Mesenchymal stem cell (in vitro differentiated cells and primary cell): ENCODE results near the gene MRPL51.

Experiments
- DNase-seq: peaks from one replicate; pipeline ENCODE4 v3.0.0-alpha.2; 2013
- H2AFZ ChIP-seq: one replicate; pipeline ENCODE4 v1.6.1; 2013; ENCODE audit warnings: low read depth, mild to moderate bottlenecking, control low read depth, inconsistent platforms, low read length, moderate library complexity
- H2AK5ac ChIP-seq: 2 replicates; pipeline ENCODE4 v1.6.1; 2013; ENCODE audit warnings: low read length, moderate library complexity, mild to moderate bottlenecking, inconsistent platforms; ENCODE audit not compliant: severe bottlenecking
- H2BK120ac ChIP-seq: one replicate; pipeline ENCODE4 v1.6.1; 2013; ENCODE audit warnings: low read depth, mild to moderate bottlenecking, inconsistent platforms, low read length, moderate library complexity
- H2BK12ac ChIP-seq, 2 experiments: one replicate each; pipeline ENCODE4 v1.6.1; 2013; ENCODE audit warnings: inconsistent platforms in 2 of 2, low read length in 2 of 2, mild to moderate bottlenecking in 2 of 2, moderate library complexity in 2 of 2, control low read depth in 1 of 2
- H2BK15ac ChIP-seq: one replicate; pipeline ENCODE4 v1.6.1; 2013; ENCODE audit warnings: mild to moderate bottlenecking, low read depth, inconsistent platforms; ENCODE audit not compliant: poor library complexity, severe bottlenecking
- H2BK5ac ChIP-seq: 2 replicates; pipeline ENCODE4 v1.6.1; 2013; ENCODE audit warnings: low read depth, mild to moderate bottlenecking, low read length, control low read depth, inconsistent platforms; ENCODE audit not compliant: poor library complexity, severe bottlenecking
- H3K14ac ChIP-seq, 2 experiments: one replicate each; pipeline ENCODE4 v1.6.1; 2013; ENCODE audit warnings: inconsistent platforms in 2 of 2, low read length in 2 of 2, control low read depth in 1 of 2, mild to moderate bottlenecking in 1 of 2, moderate library complexity in 1 of 2
- H3K18ac ChIP-seq, 2 experiments: one replicate each; pipeline ENCODE4 v1.6.1; 2013; ENCODE audit warnings: inconsistent platforms in 2 of 2, low read length in 2 of 2, control low read depth in 1 of 2, low read depth in 1 of 2, mild to moderate bottlenecking in 1 of 2
- H3K23ac ChIP-seq, 2 experiments: one replicate each; pipeline ENCODE4 v1.6.1; 2013; ENCODE audit warnings: inconsistent platforms in 2 of 2, low read length in 2 of 2, mild to moderate bottlenecking in 2 of 2, moderate library complexity in 2 of 2, control low read depth in 1 of 2
- H3K27ac ChIP-seq: 2 replicates; pipeline ENCODE4 v1.5.1; 2013; ENCODE audit warnings: mild to moderate bottlenecking, moderate library complexity, low read length, control low read depth, inconsistent platforms; ENCODE audit not compliant: poor library complexity, severe bottlenecking
- H3K27me3 ChIP-seq, 2 experiments: 2 replicates each; pipeline versions ENCODE4 v1.6.1 to v1.7.0; 2013; ENCODE audit warnings: low read length in 2 of 2, mild to moderate bottlenecking in 2 of 2, moderate library complexity in 2 of 2, control low read depth in 1 of 2, inconsistent platforms in 1 of 2; ENCODE audit not compliant: control insufficient read depth in 1 of 2, insufficient read depth in 1 of 2
- H3K36me3 ChIP-seq, 2 experiments: 2 replicates each; pipeline versions ENCODE4 v1.6.1 to v1.7.0; 2013; ENCODE audit warnings: low read length in 2 of 2, control low read depth in 1 of 2, inconsistent platforms in 1 of 2, low read depth in 1 of 2, mild to moderate bottlenecking in 1 of 2; ENCODE audit not compliant: insufficient read depth in 2 of 2, control insufficient read depth in 1 of 2
- H3K4ac ChIP-seq, 2 experiments: one replicate each; pipeline ENCODE4 v1.6.1; 2013; ENCODE audit warnings: inconsistent platforms in 2 of 2, low read length in 2 of 2, mild to moderate bottlenecking in 2 of 2, moderate library complexity in 2 of 2, control low read depth in 1 of 2, low read depth in 1 of 2
- H3K4me1 ChIP-seq: 2 replicates; pipeline ENCODE4 v1.6.1; 2013; ENCODE audit warnings: low read depth, low read length, control low read depth; ENCODE audit not compliant: control insufficient read depth, insufficient read depth
- H3K4me2 ChIP-seq: 2 replicates; pipeline ENCODE4 v1.6.1; 2013; ENCODE audit warnings: low read length, mild to moderate bottlenecking, inconsistent platforms; ENCODE audit not compliant: poor library complexity, severe bottlenecking
- H3K4me3 ChIP-seq, 2 experiments: 2 replicates each; pipeline versions ENCODE4 v1.5.1 to v1.7.0; 2013; ENCODE audit warnings: low read length in 2 of 2, mild to moderate bottlenecking in 2 of 2, control low read depth in 1 of 2, low read depth in 1 of 2; ENCODE audit not compliant: insufficient read depth in 1 of 2
- H3K79me1 ChIP-seq: replicated peaks from 2 replicates; pipeline ENCODE4 v1.6.1; 2013; ENCODE audit warnings: mild to moderate bottlenecking, control low read depth, low read length, inconsistent platforms; ENCODE audit not compliant: poor library complexity, severe bottlenecking
- H3K9ac ChIP-seq: 2 replicates; pipeline ENCODE4 v1.7.0; 2013; ENCODE audit warnings: mild to moderate bottlenecking, low read length, moderate library complexity
- H3K9me3 ChIP-seq: 2 replicates; pipeline ENCODE4 v1.7.0; 2013; ENCODE audit warnings: mild to moderate bottlenecking, low read length; ENCODE audit not compliant: control insufficient read depth
- H4K8ac ChIP-seq: one replicate; pipeline ENCODE4 v1.6.1; 2013; ENCODE audit warnings: inconsistent platforms, mild to moderate bottlenecking, low read length, moderate library complexity
- H4K91ac ChIP-seq: one replicate; pipeline ENCODE4 v1.6.1; 2013; ENCODE audit warnings: mild to moderate bottlenecking, low read length, inconsistent platforms
- WGBS: methylation state at CpG from one replicate; pipeline ENCODE4 v1.1.7; 2013; ENCODE audit warnings: mixed read lengths; 5-methylcytosine and 5-hydroxymethylcytosine counted together

MRPL51 gene

DNA sequence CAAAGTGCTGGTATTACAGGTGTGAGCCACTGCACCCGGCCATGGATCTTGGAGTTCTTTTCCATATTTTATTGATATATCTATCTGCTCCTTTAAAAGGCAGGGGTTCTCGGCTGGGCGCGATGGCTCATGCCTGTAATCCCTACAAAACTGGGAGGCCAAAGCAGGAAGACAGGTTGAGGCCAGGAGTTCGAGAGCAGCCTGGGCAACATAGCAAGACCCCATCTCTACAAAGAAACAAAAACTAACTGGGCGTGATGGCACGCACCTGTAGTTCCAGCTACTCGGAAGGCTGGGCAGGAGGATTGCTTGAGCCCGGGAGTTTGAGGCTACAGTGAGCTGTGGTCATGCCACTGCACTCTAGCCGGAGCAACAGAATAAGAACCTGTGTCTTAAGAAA lies 29.1 kb upstream of the MRPL51 start:
- Histone ChIP-seq H3K23ac (no peak overlapping the region), H3K9ac (no peak overlapping the region), H4K91ac (no peak overlapping the region), H2BK5ac (no peak overlapping the region), H3K18ac (no peak overlapping the region), H2BK12ac (no peak overlapping the region), H3K27me3 (no peaks in the 10 kb centered on the region), H3K14ac (no peak overlapping the region), H2BK120ac (no peak overlapping the region), H3K36me3 (peaks cover 70 to 87% of the 10 kb centered on the region in 2 experiments), H2AK5ac (no peak overlapping the region), H3K9me3 (no peaks in the 10 kb centered on the region), H3K4ac (no peak overlapping the region), H3K27ac (no peak overlapping the region), H2BK15ac (no peak overlapping the region), H4K8ac (no peak overlapping the region), H3K4me3 (no peak overlapping the region), H2AFZ (no peak overlapping the region), H3K4me2 (no peak overlapping the region), H3K79me1 (peaks cover 24% of the 10 kb centered on the region), H3K4me1 (no peaks in the 10 kb centered on the region)
- WGBS: 86% methylated on average over 9 of the region's 10 CpGs
- DNase-seq: no peak

DNA sequence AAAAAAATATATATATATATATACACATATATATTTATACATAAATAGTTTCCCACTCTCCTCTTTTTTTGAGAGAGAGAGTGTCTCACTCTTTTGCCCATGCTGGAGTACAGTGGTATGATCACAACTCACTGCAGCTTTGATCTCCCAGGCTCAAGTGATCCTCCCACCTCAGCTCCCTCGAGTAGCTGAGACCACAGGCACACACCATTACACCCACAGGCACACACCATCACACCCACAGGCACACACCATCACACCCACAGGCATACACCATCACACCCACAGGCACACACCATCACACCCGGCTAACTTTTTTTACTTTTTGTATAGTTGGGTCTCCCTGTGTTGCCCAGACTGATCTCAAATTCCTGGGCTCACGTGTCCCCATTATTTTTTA lies 27.1 kb upstream of the MRPL51 start:
- Histone ChIP-seq H3K27ac (no peak overlapping the region), H3K4me3 (no peak overlapping the region), H3K18ac (no peak overlapping the region), H3K4me1 (no peaks in the 10 kb centered on the region), H3K9ac (no peak overlapping the region), H3K36me3 (peaks cover 61 to 82% of the 10 kb centered on the region in 2 experiments), H2BK5ac (no peak overlapping the region), H2BK120ac (no peak overlapping the region), H2BK12ac (no peak overlapping the region), H2BK15ac (no peak overlapping the region), H3K79me1 (peaks cover 21% of the 10 kb centered on the region), H3K14ac (no peak overlapping the region), H2AFZ (no peak overlapping the region), H2AK5ac (no peak overlapping the region), H4K8ac (no peak overlapping the region), H3K23ac (no peak overlapping the region), H3K27me3 (no peaks in the 10 kb centered on the region), H3K9me3 (no peaks in the 10 kb centered on the region), H3K4me2 (no peak overlapping the region), H3K4ac (no peak overlapping the region), H4K91ac (no peak overlapping the region)
- WGBS: 96% methylated on average over 2 of the region's 3 CpGs
- no peak for DNase-seq

DNA sequence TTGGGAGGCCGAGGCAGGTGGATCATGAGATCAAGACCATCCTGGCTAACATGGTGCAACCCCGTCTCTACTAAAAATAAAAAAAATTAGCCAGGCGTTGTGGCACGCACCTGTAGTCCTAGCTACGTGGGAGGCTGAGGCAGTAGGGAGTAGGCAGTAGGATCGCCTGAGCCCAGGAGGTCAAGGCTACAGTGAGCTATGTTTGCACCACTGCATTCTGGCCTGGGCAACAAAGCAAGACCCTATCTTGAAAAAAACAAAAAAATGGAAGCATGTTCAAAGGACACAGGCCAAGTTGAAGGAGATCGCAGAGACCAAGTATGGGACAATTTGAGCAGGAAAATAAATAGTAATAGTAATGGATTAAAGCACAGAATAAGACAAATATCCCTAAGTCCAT lies 15.0 kb upstream of the MRPL51 start:
- H3K4me3 ChIP-seq: no peak overlapping the region
- peak overlapping the region; percentile 18 for H4K91ac ChIP-seq
- H2BK15ac ChIP-seq: no peak overlapping the region
- H3K23ac ChIP-seq: no peak overlapping the region
- peak overlapping the region; percentile 77 for H2BK120ac ChIP-seq
- H3K18ac ChIP-seq: peak overlapping the region; percentile 34 to 54
- H3K27me3 ChIP-seq: no peaks in the 10 kb centered on the region
- H3K4me2 ChIP-seq: no peak overlapping the region
- H2AFZ ChIP-seq: no peak overlapping the region
- H2BK12ac ChIP-seq: peak overlapping the region in 1 of 2 experiments; percentile 20
- no peaks in the 10 kb centered on the region for H3K9me3 ChIP-seq
- peak overlapping the region; percentile 86 for H3K27ac ChIP-seq
- H3K4ac ChIP-seq: peak overlapping the region in 1 of 2 experiments; percentile 80
- peaks cover 36% of the 10 kb centered on the region for H3K79me1 ChIP-seq
- DNase-seq: no peak
- peaks cover 18 to 42% of the 10 kb centered on the region in 2 experiments for H3K36me3 ChIP-seq
- no peak overlapping the region for H3K9ac ChIP-seq
- WGBS: 83% methylated on average over 7 of the region's 7 CpGs
- peak overlapping the region; percentile 84 for H2BK5ac ChIP-seq
- H4K8ac ChIP-seq: no peak overlapping the region
- no peak overlapping the region for H3K14ac ChIP-seq
- H3K4me1 ChIP-seq: peaks cover 5% of the 10 kb centered on the region
- peak overlapping the region; percentile 43 for H2AK5ac ChIP-seq

DNA sequence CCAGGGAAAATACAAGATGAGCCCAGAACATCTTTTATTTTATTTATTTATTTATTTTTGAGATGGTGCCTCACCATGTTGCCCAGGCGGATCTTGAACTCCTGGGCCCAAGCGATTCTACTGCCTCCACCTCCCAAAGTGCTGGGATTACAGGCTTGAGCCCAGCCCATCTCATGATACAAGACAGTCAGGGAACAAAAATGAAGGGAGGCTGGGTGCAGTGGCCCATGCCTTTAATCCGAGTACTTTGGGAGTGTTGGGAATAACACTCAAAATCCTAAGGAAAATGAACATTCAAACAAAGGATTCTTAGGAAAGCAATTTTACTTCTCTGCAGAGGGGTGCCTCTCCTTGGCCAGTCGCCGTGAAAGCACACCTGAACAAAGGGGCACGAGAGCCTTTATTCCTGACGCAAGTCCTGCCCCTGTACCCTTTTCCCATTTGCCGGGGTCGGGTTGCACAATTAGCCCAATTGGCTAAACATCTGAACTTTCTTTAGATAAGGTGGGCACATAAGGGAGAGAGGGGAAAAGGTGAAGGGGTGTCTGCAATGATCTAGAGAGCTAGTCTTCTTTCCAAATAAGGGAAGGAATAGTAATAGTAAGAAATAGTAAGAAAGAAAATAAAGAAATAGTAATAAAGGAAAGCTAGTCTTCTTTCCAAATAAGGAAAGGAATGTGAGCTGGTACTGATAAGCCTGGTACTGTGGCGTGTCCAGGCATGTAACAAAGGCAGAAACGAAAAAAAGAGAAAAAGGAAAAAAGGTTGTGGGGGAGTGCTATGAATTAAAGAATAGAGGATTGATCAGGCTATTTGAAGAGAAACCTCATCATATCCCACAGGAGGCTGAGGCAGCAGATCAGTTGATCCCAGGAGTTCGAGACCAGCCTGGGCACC lies 14.3 kb upstream of the MRPL51 start:
- H3K23ac ChIP-seq: no peak overlapping the region
- WGBS: 82% methylated on average over 11 of the region's 12 CpGs
- peak overlapping the region in 1 of 2 experiments; percentile 1 for H2BK12ac ChIP-seq
- H4K91ac ChIP-seq: peak overlapping the region; percentile 47
- DNase-seq: no peak
- H3K4ac ChIP-seq: peak overlapping the region in 1 of 2 experiments; percentile 80
- H4K8ac ChIP-seq: peak overlapping the region; percentile 70
- peak overlapping the region; percentile 4 for H2AFZ ChIP-seq
- H3K27me3 ChIP-seq: no peaks in the 10 kb centered on the region
- peak overlapping the region; percentile 71 for H2AK5ac ChIP-seq
- H3K9ac ChIP-seq: no peak overlapping the region
- peaks cover 30% of the 10 kb centered on the region for H3K79me1 ChIP-seq
- H2BK15ac ChIP-seq: peak overlapping the region; percentile 23
- peak overlapping the region; percentile 77 for H2BK120ac ChIP-seq
- no peak overlapping the region for H3K14ac ChIP-seq
- H3K4me2 ChIP-seq: no peak overlapping the region
- H3K36me3 ChIP-seq: peaks cover 16 to 38% of the 10 kb centered on the region in 2 experiments
- peak overlapping the region in 1 of 2 experiments; percentile 18 for H3K18ac ChIP-seq
- H3K9me3 ChIP-seq: no peaks in the 10 kb centered on the region
- peak overlapping the region; percentile 84 for H2BK5ac ChIP-seq
- H3K27ac ChIP-seq: peak overlapping the region; percentile 86
- H3K4me3 ChIP-seq: no peak overlapping the region
- peaks cover 4% of the 10 kb centered on the region for H3K4me1 ChIP-seq
